HG02973 (cell line): ENCODE results near the gene SLC25A23.
"Not testable (repeated sequence)": the region's sequence is repeated elsewhere in the genome, so short reads cannot be mapped to it uniquely, and the experiment has no call there.

Experiments used
- ATAC-seq: cut with Tn5 transposase; IDR thresholded peaks from one replicate; pipeline ENCODE4 v1.9.1; 2021; ENCODE audit warnings: moderate library complexity; ENCODE audit not compliant: unreplicated experiment

Gene SLC25A23

GRCh38 chr19:6459262-6460098 lies at the start of gene SLC25A23:
Gene SLC25A23, minus strand, starts transcription at chr19:6459792. Its CDS starts 164 bp downstream, at chr19:6459628.
- peak; percentile 34 for ATAC-seq

GRCh38 chr19:6508028-6508771 lies 48.6 kb upstream of the SLC25A23 start:
- not testable (repeated sequence) for ATAC-seq

- ATAC-seq = no peak
These were observed 44.0 kb upstream of the SLC25A23 start for GRCh38 chr19:6503407-6504201.

- no peak for ATAC-seq
These were observed 42.4 kb upstream of the SLC25A23 start, which contains the start of gene TUBB4A for GRCh38 chr19:6501740-6502648. Gene TUBB4A, minus strand, starts transcription at chr19:6502309. Its CDS starts 97 bp downstream, at chr19:6502212.

GRCh38 chr19:6500837-6501739 lies 41.5 kb upstream of the SLC25A23 start:
- no peak for ATAC-seq

GRCh38 chr19:6499052-6499790 lies 39.6 kb upstream of the SLC25A23 start:
- no peak for ATAC-seq

- no peak for ATAC-seq
These were observed 38.9 kb upstream of the SLC25A23 start for GRCh38 chr19:6498294-6499036.

- no peak for ATAC-seq
These were observed 36.4 kb upstream of the SLC25A23 start for GRCh38 chr19:6495947-6496346.

- ATAC-seq = no peak
These were observed 34.9 kb upstream of the SLC25A23 start for GRCh38 chr19:6494438-6495036.

GRCh38 chr19:6491802-6492592 lies 32.4 kb upstream of the SLC25A23 start:
- ATAC-seq = no peak

- ATAC-seq = no peak
These were observed 30.5 kb upstream of the SLC25A23 start for GRCh38 chr19:6490134-6490533.

- no peak for ATAC-seq
These were observed 29.9 kb upstream of the SLC25A23 start for GRCh38 chr19:6489278-6490061.

GRCh38 chr19:6484831-6485230 lies 25.2 kb upstream of the SLC25A23 start:
- no peak for ATAC-seq

GRCh38 chr19:6484230-6484629 lies 24.6 kb upstream of the SLC25A23 start:
- no peak for ATAC-seq

GRCh38 chr19:6483235-6483634 lies 23.6 kb upstream of the SLC25A23 start:
- ATAC-seq = no peak

GRCh38 chr19:6482343-6482686 lies 22.7 kb upstream of the SLC25A23 start:
- ATAC-seq = no peak
